IPS-18c (cell line): ENCODE measurements around the gene RASA2.
"Not testable (repeated sequence)": the region's sequence is repeated elsewhere in the genome, so short reads cannot be mapped to it uniquely, and the experiment has no call there.

ENCODE experiments used
- H3K4me3 ChIP-seq: 2 replicates; pipeline ENCODE4 v1.7.0; 2013; ENCODE audit warnings: low read depth, mild to moderate bottlenecking, low read length, moderate library complexity; ENCODE audit not compliant: insufficient read depth
- H3K9me3 ChIP-seq: one replicate; pipeline ENCODE4 v1.6.1; 2013; ENCODE audit warnings: mild to moderate bottlenecking, low read length, moderate library complexity; ENCODE audit not compliant: control insufficient read depth, insufficient read depth

Gene RASA2

GRCh38 chr3:141511361-141511760 is 24.5 kb downstream of the RASA2 start:
- no peaks in the 10 kb centered on the region for H3K9me3 ChIP-seq
- H3K4me3 ChIP-seq = no peak overlapping the region

DNA sequence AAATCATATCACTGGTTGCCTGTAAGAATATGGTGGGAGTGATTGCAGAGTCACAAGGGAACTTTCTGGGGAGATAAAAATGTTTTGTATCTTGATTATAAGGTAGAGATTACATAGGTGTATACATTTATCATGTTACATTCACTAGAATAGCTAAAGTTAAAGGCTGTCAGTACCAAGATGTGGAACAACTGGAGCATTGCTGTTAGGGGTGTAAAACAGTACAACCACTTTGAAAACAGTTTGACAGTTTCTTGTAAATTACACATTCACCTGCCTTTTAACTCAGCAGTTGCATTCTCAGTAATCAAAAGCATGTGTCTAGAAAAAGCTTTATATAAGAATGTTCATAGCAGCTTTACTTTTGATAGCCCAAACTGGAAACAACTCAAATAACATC is 27.6 kb downstream of the RASA2 start:
- Histone ChIP-seq H3K4me3 (no peak overlapping the region), H3K9me3 (no peaks in the 10 kb centered on the region)

DNA sequence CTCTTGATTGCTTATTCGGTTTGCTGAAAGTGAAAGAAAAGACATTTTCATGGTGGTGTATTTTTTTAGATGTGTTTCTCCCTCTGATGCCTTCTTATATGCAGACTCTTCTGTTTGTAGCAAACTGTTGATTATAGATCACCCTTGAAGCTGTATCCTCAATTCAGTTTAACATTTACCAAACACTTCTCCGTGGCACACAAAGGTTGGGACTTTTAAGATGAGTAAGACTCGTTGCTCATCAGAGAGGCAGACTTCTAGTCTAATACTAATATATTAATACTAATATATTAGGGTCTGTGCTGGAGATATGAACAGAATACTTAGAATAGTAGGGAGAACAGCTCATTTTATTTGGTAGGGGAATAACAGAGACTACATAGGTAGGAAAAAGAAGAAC is 32.8 kb downstream of the RASA2 start:
- no peak overlapping the region for H3K4me3 ChIP-seq
- no peaks in the 10 kb centered on the region for H3K9me3 ChIP-seq

- H3K9me3 ChIP-seq = no peaks in the 10 kb centered on the region
Measured at GRCh38 chr3:141521781-141522180, 35.0 kb downstream of the RASA2 start.

GRCh38 chr3:141523615-141524375 is 37.0 kb downstream of the RASA2 start:
- no peak overlapping the region for H3K4me3 ChIP-seq
- no peaks in the 10 kb centered on the region for H3K9me3 ChIP-seq

More at GRCh38 chr3:141521781-141522180, 35.0 kb downstream of the RASA2 start:
- no peak overlapping the region for H3K4me3 ChIP-seq

DNA sequence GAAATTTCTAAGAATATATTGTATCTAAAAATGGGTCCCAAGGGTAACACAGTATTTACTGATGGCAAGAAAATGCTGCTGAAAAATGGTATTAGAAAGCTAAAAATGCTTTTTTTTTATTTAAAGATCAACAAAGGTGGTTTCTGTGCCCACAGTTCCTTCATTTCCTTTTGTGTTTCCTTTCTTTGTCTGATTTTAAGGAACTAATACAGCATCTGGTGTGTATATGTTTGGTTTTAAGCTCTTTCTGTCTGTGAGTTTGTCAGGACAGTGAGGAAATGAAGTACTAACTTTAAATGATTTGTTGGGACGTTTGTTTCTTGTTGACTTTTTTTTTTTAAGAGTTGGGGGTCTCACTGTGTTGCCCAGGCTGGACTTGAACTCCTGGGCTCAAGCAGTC is 38.2 kb downstream of the RASA2 start:
- H3K9me3 ChIP-seq = no peaks in the 10 kb centered on the region
- H3K4me3 ChIP-seq = no peak overlapping the region

DNA sequence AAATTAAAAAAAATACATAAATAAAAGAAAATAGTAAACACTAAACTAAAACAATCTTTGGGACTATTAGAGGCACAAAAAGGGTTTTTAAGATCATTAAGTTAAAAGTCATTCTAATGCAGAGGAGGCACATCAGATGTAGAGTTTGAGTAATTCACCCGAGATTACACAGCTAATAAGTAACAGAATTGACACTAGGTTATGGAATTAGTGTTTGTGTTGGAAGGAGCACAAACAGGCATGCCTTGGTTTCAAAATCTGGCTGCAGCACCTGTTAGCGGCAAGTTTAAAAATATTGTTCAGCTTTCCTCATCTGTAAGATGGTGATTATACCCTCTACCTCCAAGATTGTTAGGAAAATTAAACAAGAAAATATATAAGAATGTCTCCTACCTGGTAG is 39.0 kb downstream of the RASA2 start:
- Histone ChIP-seq H3K4me3 (no peak overlapping the region), H3K9me3 (no peaks in the 10 kb centered on the region)

DNA sequence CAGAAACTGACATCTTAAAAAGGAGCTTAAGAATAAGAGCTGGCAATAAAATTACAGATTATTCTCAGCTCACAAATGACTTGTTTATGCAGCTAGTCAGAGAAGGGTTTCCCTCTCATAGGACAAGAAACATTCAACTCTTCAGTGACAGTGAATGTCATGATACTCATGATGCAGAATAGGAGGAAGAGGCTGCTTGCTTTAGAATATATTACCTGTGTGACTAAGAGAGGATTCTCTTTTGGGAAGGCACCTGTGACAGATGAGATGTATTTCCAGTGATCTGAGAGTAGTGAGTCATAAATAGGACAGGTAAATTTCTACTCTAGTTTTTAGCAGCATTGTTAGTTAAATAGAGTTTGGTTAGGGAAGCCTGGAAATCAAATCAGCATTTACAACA is 39.9 kb downstream of the RASA2 start:
- H3K4me3 ChIP-seq = no peak overlapping the region
- no peaks in the 10 kb centered on the region for H3K9me3 ChIP-seq

DNA sequence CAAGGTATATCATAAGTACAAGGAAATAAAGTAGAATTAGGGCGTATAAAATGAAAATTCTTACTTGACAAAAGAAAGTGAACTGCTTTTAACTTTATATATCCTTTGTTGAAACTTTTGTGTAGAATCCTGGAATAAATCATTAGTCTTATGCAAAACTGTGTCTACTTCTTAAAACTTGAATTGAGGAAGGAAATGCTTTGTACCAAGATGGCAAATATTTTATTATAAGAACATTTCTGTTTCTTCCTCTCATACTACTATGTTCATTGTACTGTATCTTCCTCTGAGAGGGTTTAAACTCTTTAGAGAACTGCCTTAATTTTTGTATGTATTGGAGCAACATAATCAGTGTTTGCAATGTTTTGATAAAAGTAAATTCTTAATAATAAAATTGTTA is 42.0 kb downstream of the RASA2 start:
- no peak overlapping the region for H3K4me3 ChIP-seq
- no peaks in the 10 kb centered on the region for H3K9me3 ChIP-seq

DNA sequence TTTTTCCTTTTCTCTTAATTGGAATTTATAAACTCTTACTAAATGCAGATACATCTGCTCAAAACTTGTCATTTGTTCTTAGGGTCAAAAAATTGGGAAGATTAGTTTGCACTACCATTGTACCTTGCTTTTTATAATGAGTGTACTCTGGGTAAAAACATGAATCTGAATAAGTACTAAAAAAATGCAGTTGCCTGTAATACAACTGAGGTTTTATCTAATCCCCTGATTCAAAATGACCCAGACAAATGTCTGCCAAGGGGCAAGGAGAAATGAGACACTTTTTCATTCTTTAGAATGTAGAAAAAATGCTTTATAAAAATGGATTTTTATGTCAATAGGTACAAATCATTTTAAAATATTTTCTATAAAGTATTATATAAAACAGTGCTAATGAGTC is 42.4 kb downstream of the RASA2 start:
- no peaks in the 10 kb centered on the region for H3K9me3 ChIP-seq
- no peak overlapping the region for H3K4me3 ChIP-seq

DNA sequence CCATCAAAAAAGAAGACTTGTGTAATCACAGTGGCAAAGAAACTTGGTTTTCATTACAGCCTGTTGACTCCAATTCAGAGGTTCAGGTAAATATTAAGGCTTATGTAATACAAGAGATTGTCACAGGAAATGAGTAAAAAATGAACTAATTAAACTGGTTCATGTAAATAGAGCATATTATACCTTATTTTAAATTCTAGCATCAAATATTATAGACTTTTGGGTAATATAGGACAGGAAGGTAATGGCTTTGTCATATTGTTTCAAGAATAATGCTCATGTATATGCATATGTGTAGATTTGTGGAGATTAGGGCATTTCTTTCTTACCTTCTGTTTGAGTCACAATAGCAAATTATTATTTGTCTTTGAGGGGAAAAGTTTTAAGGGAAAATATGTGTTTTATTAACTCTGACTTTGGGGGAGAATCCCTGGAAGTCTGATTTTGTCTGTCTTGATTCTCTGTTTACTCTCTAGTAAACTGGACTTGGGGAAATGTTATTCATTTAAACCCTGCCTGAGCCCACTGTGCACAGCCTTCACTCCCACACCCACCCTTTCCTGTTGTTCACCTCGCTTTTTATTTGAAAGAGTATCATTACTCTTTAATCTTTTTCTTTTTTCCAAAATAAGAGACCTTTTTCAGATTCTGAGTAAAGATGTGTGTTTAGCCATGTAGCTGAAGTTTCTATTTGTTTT is 43.0 kb downstream of the RASA2 start:
- no peak overlapping the region for H3K4me3 ChIP-seq

GRCh38 chr3:141530415-141530768 is 43.6 kb downstream of the RASA2 start:
- no peak overlapping the region for H3K4me3 ChIP-seq
- no peaks in the 10 kb centered on the region for H3K9me3 ChIP-seq

More for the DNA sequence above, 43.0 kb downstream of the RASA2 start:
- H3K9me3 ChIP-seq = no peaks in the 10 kb centered on the region

GRCh38 chr3:141532609-141533008 is 45.8 kb downstream of the RASA2 start:
- Histone ChIP-seq H3K4me3 (no peak overlapping the region), H3K9me3 (no peaks in the 10 kb centered on the region)

GRCh38 chr3:141536017-141536416 is 49.2 kb downstream of the RASA2 start:
- H3K9me3 ChIP-seq, H3K4me3 ChIP-seq: not testable (repeated sequence)

GRCh38 chr3:141537856-141538255 is 51.0 kb downstream of the RASA2 start:
- H3K9me3 ChIP-seq = no peaks in the 10 kb centered on the region
- H3K4me3 ChIP-seq = no peak overlapping the region

DNA sequence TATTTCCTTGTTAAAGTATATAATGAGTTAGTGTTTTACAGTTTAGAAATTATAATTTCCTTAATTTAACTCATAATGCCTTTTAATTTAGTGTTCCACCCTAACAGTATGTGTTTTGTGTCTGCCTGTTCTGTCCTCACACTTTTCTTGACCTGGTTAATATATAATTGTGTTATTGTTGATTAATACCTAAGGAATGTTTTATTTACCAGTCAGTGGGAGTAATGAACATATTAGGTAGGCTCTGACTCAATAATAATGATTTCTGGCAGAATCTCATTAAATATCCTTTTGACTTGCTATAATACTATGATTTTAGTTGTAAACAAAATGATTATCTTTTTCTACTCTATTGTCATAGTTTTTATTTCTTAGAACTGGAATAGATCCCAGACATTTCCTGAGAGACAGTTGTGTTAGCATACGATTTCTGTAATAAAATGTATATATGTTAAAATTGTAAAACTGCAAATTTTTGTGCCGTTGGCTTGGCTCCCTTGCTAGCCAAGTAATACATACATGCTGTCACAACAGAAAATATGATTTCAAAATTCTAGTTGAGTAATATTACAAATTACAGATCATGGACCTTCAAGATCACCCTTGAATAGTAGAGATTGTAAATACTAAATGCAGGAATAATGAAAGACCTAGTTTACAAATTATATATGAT is 51.9 kb downstream of the RASA2 start:
- H3K4me3 ChIP-seq = no peak overlapping the region
- no peaks in the 10 kb centered on the region for H3K9me3 ChIP-seq

GRCh38 chr3:141539431-141540187 is 52.8 kb downstream of the RASA2 start:
- Histone ChIP-seq H3K4me3 (no peak overlapping the region), H3K9me3 (no peaks in the 10 kb centered on the region)
